ENCODE measurements around the gene PFDN6. TPM values are rescaled to one million over a fixed set of nuclear protein-coding genes. Genes with fewer than 3 reads are reported as not detected.

PFDN6 gene
- total RNA-seq, 1 experiment from 2014 or later: 85.8 TPM

DNA sequence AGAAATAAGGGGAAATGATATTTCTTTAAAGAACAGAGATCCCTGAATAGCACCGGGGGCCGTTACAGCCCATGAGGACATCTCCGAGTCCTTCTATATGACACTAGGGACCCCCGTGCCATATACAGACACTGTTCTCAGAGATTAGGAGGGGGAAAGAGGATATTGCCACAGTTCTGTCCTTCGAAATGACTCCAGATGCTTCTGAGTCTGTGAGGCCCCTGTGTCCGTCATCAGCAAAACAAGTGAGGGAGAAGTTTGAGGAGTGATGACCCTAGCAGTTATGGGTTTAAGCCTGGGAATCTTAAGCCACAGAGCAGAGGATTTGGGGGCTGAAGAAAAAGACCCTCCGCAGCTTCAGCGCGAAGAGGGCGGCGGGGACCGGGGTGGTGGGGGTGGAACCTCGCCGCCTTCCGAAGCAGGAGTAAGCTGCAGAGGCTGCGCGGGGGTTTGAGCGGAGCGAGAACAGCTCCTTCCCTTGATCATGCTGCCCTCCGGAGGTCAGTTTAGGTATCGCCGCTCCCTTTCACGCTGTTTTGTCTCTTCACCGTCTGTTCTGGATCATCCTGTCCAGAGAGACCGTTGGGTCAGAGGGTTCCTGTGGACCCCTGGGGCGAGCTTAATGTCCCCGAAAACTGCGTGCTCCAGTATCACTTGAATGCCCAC is 41.3 kb upstream of the PFDN6 start:
- H3K9me3 ChIP-seq (ENCODE audit: control insufficient read depth, low read depth, low read length): no peaks in the 10 kb centered on the region
- no peak overlapping the region for H4K91ac ChIP-seq (ENCODE audit: insufficient read length, low read depth, low read length)
- no peak overlapping the region for H3K14ac ChIP-seq (ENCODE audit: insufficient read depth, low read length)
- H4K5ac ChIP-seq (ENCODE audit: insufficient read length, low read depth, low read length): no peak overlapping the region
- no peak overlapping the region for H3K4ac ChIP-seq (ENCODE audit: low read depth, low read length)
- DNase-seq: peak; percentile 90
- H3K4me3 Mint-ChIP-seq: peak overlapping the region; percentile 64 to 83
- H3K27ac ChIP-seq (ENCODE audit: insufficient read length, low read depth, low read length): no peak overlapping the region
- no peak overlapping the region for H3K18ac ChIP-seq (ENCODE audit: insufficient read length, low read depth, low read length)
- H3K23me2 ChIP-seq (ENCODE audit: insufficient read length, low read depth, low read length, poor library complexity, severe bottlenecking): peaks cover 17% of the 10 kb centered on the region
- H3K36me3 Mint-ChIP-seq (ENCODE audit: insufficient read depth in 1 of 3, low read depth in 3 of 3): peaks cover 8 to 24% (median 20%) of the 10 kb centered on the region in 3 experiments; a peak in 6 of 7 replicates
- H3K27ac Mint-ChIP-seq: peak overlapping the region in 1 of 3 experiments; percentile 40; a peak in 1 of 7 replicates
- H3K4me2 ChIP-seq (ENCODE audit: insufficient read depth, insufficient read length, low read length): peak overlapping the region; percentile 77
- H3K4me1 Mint-ChIP-seq: peaks cover 20 to 22% of the 10 kb centered on the region in 2 experiments
- no peak overlapping the region for H2BK15ac ChIP-seq (ENCODE audit: low read depth, low read length)
- H4K8ac ChIP-seq (replicated peaks; ENCODE audit: insufficient read length, low read depth, low read length): no peak overlapping the region
- H3K56ac ChIP-seq (ENCODE audit: insufficient read length, low read depth, low read length): no peak overlapping the region
- H2AFZ ChIP-seq (ENCODE audit: low read length): peak overlapping the region; percentile 66
- no peak overlapping the region for H2BK12ac ChIP-seq (ENCODE audit: insufficient read length, low read depth, low read length)
- no peaks in the 10 kb centered on the region for H3K79me2 ChIP-seq (ENCODE audit: insufficient read depth, low read length)
- H3K23ac ChIP-seq (ENCODE audit: insufficient read length, low read depth, low read length): no peak overlapping the region
- peaks cover 46% of the 10 kb centered on the region for H3K27me3 Mint-ChIP-seq (ENCODE audit: low read depth)
- no peak overlapping the region for H2BK5ac ChIP-seq (ENCODE audit: insufficient read length, low read length)
- no peaks in the 10 kb centered on the region for H4K20me1 ChIP-seq (ENCODE audit: control insufficient read depth, insufficient read depth, insufficient read length)
- H2BK20ac ChIP-seq (ENCODE audit: low read depth, low read length, poor library complexity, severe bottlenecking): no peak overlapping the region
- no CpG with 5 or more reads among the region's 28 CpGs for WGBS (ENCODE audit: extremely low coverage, insufficient read length, low lambda C conversion rate)
- no peaks in the 10 kb centered on the region; the same call in 1 of the 2 replicates for H3K27me3 ChIP-seq (ENCODE audit: insufficient read depth, low read length)
- no peaks in the 10 kb centered on the region for H3K79me1 ChIP-seq (ENCODE audit: insufficient read depth, low read depth, low read length, poor library complexity, severe bottlenecking)
- no peak overlapping the region for H2BK120ac ChIP-seq (ENCODE audit: low read depth, low read length, poor library complexity, severe bottlenecking)
- H3K9me3 Mint-ChIP-seq: no peaks in the 10 kb centered on the region; a peak in 1 of 5 replicates
- H3K4me1 ChIP-seq (ENCODE audit: insufficient read depth, low read length): no peaks in the 10 kb centered on the region; the same call in 1 of the 2 replicates
- no peak overlapping the region for H3T11ph ChIP-seq (ENCODE audit: low read length)
- peak; percentile 91 for TF ChIP-seq CTCF (conservative IDR thresholded peaks at IDR 0.05)
- no peak overlapping the region for H2AK5ac ChIP-seq (ENCODE audit: insufficient read length, low read length)
- H3K9ac ChIP-seq (ENCODE audit: extremely low read depth, insufficient read length, low read length): peak overlapping the region; percentile 56

All from H9 (cell line).